Sigmoid colon (tissue), 7 donors: ENCODE results near the gene DNAJB14. TPM values are rescaled to one million over a fixed set of nuclear protein-coding genes. Genes with fewer than 3 reads are reported as not detected.

Experiments
- DNase-seq: peaks from one replicate; pipeline ENCODE4 v3.0.0-alpha.2; 2019
- H3K27ac ChIP-seq, 4 donors: fragments of 200-600 bp; sonication (generic); one replicate each; pipeline ENCODE4 v1.5.1; 2016 to 2019; ENCODE audit warnings: mild to moderate bottlenecking in 1 of 4
- H3K27me3 ChIP-seq, 3 donors: fragments of 200-600 bp; sonication (generic); one replicate each; pipeline ENCODE4 v1.5.1; 2019; ENCODE audit warnings: mild to moderate bottlenecking in 1 of 3
- H3K36me3 ChIP-seq, 4 donors: fragments of 200-600 bp; sonication (generic); one replicate each; pipeline ENCODE4 v1.5.1; 2016 to 2019
- H3K4me1 ChIP-seq, 4 donors: fragments of 200-600 bp; sonication (generic); one replicate each; pipeline ENCODE4 v1.5.1; 2017 to 2019
- H3K4me3 ChIP-seq, 4 donors: fragments of 200-600 bp; sonication (generic); one replicate each; pipeline ENCODE4 v1.5.1; 2017 to 2019; ENCODE audit warnings: mild to moderate bottlenecking in 2 of 4, moderate library complexity in 1 of 4
- H3K9me3 ChIP-seq, 4 donors: fragments of 200-600 bp in 3 of 4; sonication (generic) in 3 of 4; one replicate each; pipeline versions ENCODE4 v1.5.1 to v1.6.1; 2013 to 2019
- EP300 ChIP-seq, 4 donors: sonication (generic); formaldehyde crosslinking; IDR thresholded peaks; one replicate each; pipeline ENCODE4 v1.6.1; 2017; ENCODE audit warnings: antibody characterized with exemption in 4 of 4
- POLR2A ChIP-seq, 2 donors: fragments of 450-650 bp; IDR thresholded peaks; one replicate each; pipeline ENCODE4 v1.6.1; 2016; ENCODE audit warnings: antibody characterized with exemption in 2 of 2, mild to moderate bottlenecking in 2 of 2, moderate library complexity in 2 of 2
- POLR2AphosphoS5 ChIP-seq, 4 donors: sonication (generic); formaldehyde crosslinking; IDR thresholded peaks; one replicate each; pipeline ENCODE4 v1.6.1; 2017; ENCODE audit warnings: antibody characterized with exemption in 4 of 4
- WGBS, 2 donors: extraction: QIAGEN DNeasy Blood & Tissue Kit; methylation state at CpG; one replicate each; pipeline ENCODE4 v1.1.7; 2013; 5-methylcytosine and 5-hydroxymethylcytosine counted together
- intact Hi-C: fragments of 100-400 bp; cut with DNase I; formaldehyde crosslinking; loops from one replicate; pipeline ENCODE4 v1.15.1; 2023
- polyA plus RNA-seq, 3 donors: library from polyadenylated mRNA; stranded (reverse); fragments of 200-250 nt; gene quantifications; one replicate each; pipeline ENCODE4 v1.2.3, GENCODE V29; 2013
- total RNA-seq, 4 donors: library from RNA; depleted of rRNA; stranded (reverse); fragments of >200 nt; gene quantifications; one replicate each; pipeline ENCODE4 v1.1.0, GENCODE V29; 2016
- TF ChIP-seq, protein P1 (sequence below), 4 experiments: fragments of 450-650 bp in 3 of 4; fragments of 200-600 bp in 1 of 4; IDR thresholded peaks; one replicate each; pipeline ENCODE4 v1.5.1; 2016 to 2019; ENCODE audit warnings: antibody characterized with exemption in 4 of 4, mild to moderate bottlenecking in 3 of 4, moderate library complexity in 2 of 4
- donor health status: healthy with polysubstance abuse.
- donor health status: Bipolar disorder and iron deficiency.
- donor health status: healthy.

DNAJB14 gene
- total and polyA plus RNA-seq, 7 donors = 9.0 to 53.9 (median 31.4) TPM

DNA sequence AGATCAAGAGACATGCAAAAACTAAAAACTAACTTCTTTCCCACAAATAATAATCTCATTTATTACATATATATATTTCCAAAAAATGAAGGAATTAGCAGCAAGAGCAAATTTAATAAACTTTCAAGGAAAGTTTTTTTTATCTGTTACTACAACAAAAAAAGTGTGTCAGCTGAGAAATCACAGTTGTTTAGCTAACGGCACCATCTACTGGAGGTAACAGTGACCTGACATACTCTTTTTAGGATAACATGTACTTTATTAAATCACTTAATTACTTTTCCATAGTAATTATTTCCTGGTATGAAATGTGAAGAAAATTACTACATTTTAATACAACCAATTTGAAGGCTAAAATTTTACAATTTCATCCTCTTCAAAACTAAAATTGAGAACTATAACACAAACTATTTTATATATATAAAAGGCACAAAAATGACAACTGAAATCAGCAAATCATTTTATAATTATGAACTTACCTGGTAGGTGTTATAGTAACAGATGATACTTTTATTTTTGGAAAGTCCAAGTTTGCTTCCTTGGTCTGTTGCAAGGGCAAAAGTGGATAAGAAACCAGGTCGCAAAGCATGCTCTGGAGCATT, 61.3 kb downstream of the DNAJB14 start:
- no peak for DNase-seq
- 75 to 82% methylated on average over 2 of the region's 2 CpGs for WGBS, 2 donors
- Histone ChIP-seq H3K27ac (peak overlapping the region in 3 of 4 donors; percentile 39 to 72 (median 69)), H3K27me3 (no peaks in the 10 kb centered on the region), H3K4me3 (no peak overlapping the region), H3K36me3 (peaks cover 8 to 74% (median 16%) of the 10 kb centered on the region in 4 donors), H3K4me1 (peaks cover 0 to 54% (median 30%) of the 10 kb centered on the region in 4 donors), H3K9me3 (no peaks in the 10 kb centered on the region)
- intact Hi-C loops = loop anchor here (2.0 to 5.0 kb wide), 2 partner anchors 163 to 322 kb away; no protein-coding TSS in a partner anchor
- TF ChIP-seq, protein P1, sequence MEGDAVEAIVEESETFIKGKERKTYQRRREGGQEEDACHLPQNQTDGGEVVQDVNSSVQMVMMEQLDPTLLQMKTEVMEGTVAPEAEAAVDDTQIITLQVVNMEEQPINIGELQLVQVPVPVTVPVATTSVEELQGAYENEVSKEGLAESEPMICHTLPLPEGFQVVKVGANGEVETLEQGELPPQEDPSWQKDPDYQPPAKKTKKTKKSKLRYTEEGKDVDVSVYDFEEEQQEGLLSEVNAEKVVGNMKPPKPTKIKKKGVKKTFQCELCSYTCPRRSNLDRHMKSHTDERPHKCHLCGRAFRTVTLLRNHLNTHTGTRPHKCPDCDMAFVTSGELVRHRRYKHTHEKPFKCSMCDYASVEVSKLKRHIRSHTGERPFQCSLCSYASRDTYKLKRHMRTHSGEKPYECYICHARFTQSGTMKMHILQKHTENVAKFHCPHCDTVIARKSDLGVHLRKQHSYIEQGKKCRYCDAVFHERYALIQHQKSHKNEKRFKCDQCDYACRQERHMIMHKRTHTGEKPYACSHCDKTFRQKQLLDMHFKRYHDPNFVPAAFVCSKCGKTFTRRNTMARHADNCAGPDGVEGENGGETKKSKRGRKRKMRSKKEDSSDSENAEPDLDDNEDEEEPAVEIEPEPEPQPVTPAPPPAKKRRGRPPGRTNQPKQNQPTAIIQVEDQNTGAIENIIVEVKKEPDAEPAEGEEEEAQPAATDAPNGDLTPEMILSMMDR (IDR thresholded peaks at IDR 0.05) = peak; percentile 37 to 63 (median 46)
- no peak for TF ChIP-seq POLR2A (IDR thresholded peaks at IDR 0.05)
- TF ChIP-seq EP300 (IDR thresholded peaks at IDR 0.05) = no peak
- peak in 1 of 4 donors; percentile 18 for TF ChIP-seq POLR2AphosphoS5 (IDR thresholded peaks at IDR 0.05)

DNA sequence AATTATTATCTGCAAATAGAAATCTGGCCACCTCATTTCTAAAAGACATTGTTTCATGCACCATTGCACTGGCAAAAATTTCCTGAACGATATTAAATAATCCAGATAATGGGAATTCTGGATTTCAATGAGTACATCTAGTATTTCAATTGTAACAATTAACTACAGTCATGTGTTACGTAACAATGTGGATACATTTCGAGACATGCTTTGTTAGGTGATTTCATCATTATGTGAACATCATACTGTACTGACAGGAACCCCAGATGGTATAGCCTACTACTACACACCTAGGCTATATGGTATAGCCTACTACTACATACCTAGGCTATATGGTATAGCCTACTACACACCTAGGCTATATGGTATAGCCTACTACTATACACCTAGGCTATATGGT, 67.0 kb downstream of the DNAJB14 start:
- no peak for DNase-seq
- WGBS, 2 donors = 95 to 97% methylated on average over 3 of the region's 3 CpGs

DNA sequence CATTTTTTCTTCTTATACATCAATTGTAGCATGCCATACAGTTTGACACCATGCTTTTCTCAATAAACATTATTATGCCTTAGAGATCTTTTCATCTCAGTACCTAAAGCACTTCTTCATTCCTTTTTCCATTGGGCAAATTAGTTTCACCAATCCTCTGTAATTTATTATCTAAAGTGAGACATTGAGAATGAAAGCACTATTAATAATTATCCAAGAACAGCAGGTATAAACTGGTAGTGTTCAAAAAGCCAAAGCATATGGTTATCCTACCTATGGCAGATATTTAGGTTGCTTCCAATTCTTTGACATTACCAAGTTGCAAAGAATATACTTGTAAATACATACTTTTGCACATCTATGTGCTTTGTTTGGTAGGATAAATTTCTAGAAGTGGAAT, 67.8 kb downstream of the DNAJB14 start:
- Histone ChIP-seq H3K9me3 (no peaks in the 10 kb centered on the region), H3K27me3 (no peaks in the 10 kb centered on the region), H3K27ac (no peak overlapping the region), H3K36me3 (peaks cover 14 to 61% (median 30%) of the 10 kb centered on the region in 4 donors), H3K4me3 (no peak overlapping the region), H3K4me1 (peaks cover 0 to 37% (median 26%) of the 10 kb centered on the region in 4 donors)
- TF ChIP-seq POLR2AphosphoS5 (IDR thresholded peaks at IDR 0.05) (no peak), EP300 (IDR thresholded peaks at IDR 0.05) (no peak), POLR2A (IDR thresholded peaks at IDR 0.05) (no peak)
- TF ChIP-seq, protein P1 (IDR thresholded peaks at IDR 0.05) = no peak
- DNase-seq = no peak
- intact Hi-C loops = no loop called here

More for the DNA sequence above, 67.0 kb downstream of the DNAJB14 start:
- no peaks in the 10 kb centered on the region for H3K27me3 ChIP-seq
- H3K4me3 ChIP-seq = no peak overlapping the region
- H3K4me1 ChIP-seq = peaks cover 0 to 32% (median 26%) of the 10 kb centered on the region in 4 donors
- H3K36me3 ChIP-seq = peaks cover 14 to 70% (median 30%) of the 10 kb centered on the region in 4 donors
- TF ChIP-seq EP300 (IDR thresholded peaks at IDR 0.05) (no peak), POLR2AphosphoS5 (IDR thresholded peaks at IDR 0.05) (no peak), POLR2A (IDR thresholded peaks at IDR 0.05) (no peak)
- TF ChIP-seq, protein P1 (IDR thresholded peaks at IDR 0.05) = no peak
- intact Hi-C loops = no loop called here
- H3K9me3 ChIP-seq = no peaks in the 10 kb centered on the region
- no peak overlapping the region for H3K27ac ChIP-seq

DNA sequence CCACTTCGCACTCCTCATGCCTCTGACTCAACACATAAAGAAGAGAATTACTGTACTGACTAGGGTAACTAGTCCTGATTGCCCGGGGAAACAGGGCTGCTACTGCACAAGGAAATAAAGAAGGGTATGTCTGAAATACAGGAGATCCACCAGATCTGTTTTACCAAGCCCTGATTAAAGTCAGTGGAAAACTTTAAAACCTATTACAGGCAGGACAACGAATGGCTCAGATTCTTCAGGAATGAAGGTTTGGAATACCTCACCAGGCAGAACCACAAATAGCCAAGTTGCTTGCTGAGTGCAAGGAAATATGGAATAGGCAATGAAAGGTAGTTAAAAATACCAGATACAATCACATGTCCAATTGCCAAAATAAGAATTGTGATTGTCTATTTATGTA, 69.5 kb downstream of the DNAJB14 start:
- WGBS, 2 donors = 92 to 93% methylated on average over 3 of the region's 3 CpGs
- DNase-seq = no peak

More for the DNA sequence above, 69.5 kb downstream of the DNAJB14 start:
- H3K4me1 ChIP-seq = peaks cover 0 to 39% (median 26%) of the 10 kb centered on the region in 4 donors
- peaks cover 14 to 46% (median 29%) of the 10 kb centered on the region in 4 donors for H3K36me3 ChIP-seq
- TF ChIP-seq EP300 (IDR thresholded peaks at IDR 0.05) (no peak), POLR2A (IDR thresholded peaks at IDR 0.05) (no peak)
- TF ChIP-seq, protein P1 (IDR thresholded peaks at IDR 0.05) = no peak
- H3K9me3 ChIP-seq = no peaks in the 10 kb centered on the region
- H3K4me3 ChIP-seq = no peak overlapping the region
- H3K27me3 ChIP-seq = no peaks in the 10 kb centered on the region
- intact Hi-C loops = no loop called here
- H3K27ac ChIP-seq = peak overlapping the region; percentile 47 to 72 (median 64)
